Activated T-helper 1 cell treated with anti-CD3 and anti-CD28 coated beads, Interleukin-2, amount 50 U/mL, for 16 hours (primary cell): Measurements from ENCODE around the gene IFNA16.
"Not testable (repeated sequence)": the region's sequence is repeated elsewhere in the genome, so short reads cannot be mapped to it uniquely, and the experiment has no call there.

Source experiments
- DNase-seq, 2 donors: peaks; one replicate each; pipeline ENCODE4 v3.0.0-alpha.2; 2020; ENCODE audit warnings: low read depth in 1 of 2, low spot score in 1 of 2

The IFNA16 gene

GRCh38 chr9:21217211-21217610, at the start of gene IFNA16:
IFNA16 (minus strand) TSS chr9:21217311; CDS start chr9:21217305, 6 bp downstream.
- DNase-seq, result not testable (repeated sequence)

GRCh38 chr9:21265421-21266189, 48.5 kb upstream of the IFNA16 start:
- no peak for DNase-seq

GRCh38 chr9:21255538-21256212, 38.6 kb upstream of the IFNA16 start:
- no peak for DNase-seq

GRCh38 chr9:21252721-21253547, 35.8 kb upstream of the IFNA16 start:
- DNase-seq, result no peak

- no peak for DNase-seq
These were observed 34.5 kb upstream of the IFNA16 start for GRCh38 chr9:21251638-21252037.

GRCh38 chr9:21251190-21251589, 34.1 kb upstream of the IFNA16 start:
- DNase-seq, result no peak

- DNase-seq, result no peak
These were observed 27.7 kb upstream of the IFNA16 start for GRCh38 chr9:21244836-21245235.

- DNase-seq, result no peak
These were observed 22.8 kb upstream of the IFNA16 start, which contains the start of gene IFNA14 for GRCh38 chr9:21239911-21240310. IFNA14 (minus strand) TSS chr9:21240005; CDS start chr9:21239935, 70 bp downstream.

GRCh38 chr9:21236360-21236714, 19.2 kb upstream of the IFNA16 start:
- DNase-seq, result not testable (repeated sequence)

GRCh38 chr9:21235468-21236359, 18.6 kb upstream of the IFNA16 start:
- not testable (repeated sequence) for DNase-seq

GRCh38 chr9:21234153-21234687, 17.1 kb upstream of the IFNA16 start:
- no peak for DNase-seq

GRCh38 chr9:21233258-21233657, 16.1 kb upstream of the IFNA16 start:
- DNase-seq, result no peak

- DNase-seq, result no peak
These were observed 11.0 kb upstream of the IFNA16 start, which contains the start of gene IFNA17 for GRCh38 chr9:21228122-21228521. IFNA17 (minus strand) TSS chr9:21228222; CDS start chr9:21228173, 49 bp downstream.

GRCh38 chr9:21213411-21214326, 3.4 kb downstream of the IFNA16 start:
- DNase-seq, result not testable (repeated sequence)

GRCh38 chr9:21212160-21212559, 5.0 kb downstream of the IFNA16 start:
- DNase-seq, result not testable (repeated sequence)

GRCh38 chr9:21210782-21211181, 6.3 kb downstream of the IFNA16 start:
- DNase-seq, result not testable (repeated sequence)

GRCh38 chr9:21210311-21210710, 6.8 kb downstream of the IFNA16 start:
- DNase-seq, result no peak

- DNase-seq, result not testable (repeated sequence)
These were observed 10.1 kb downstream of the IFNA16 start, which contains the start of gene IFNA10 for GRCh38 chr9:21207043-21207442. IFNA10 (minus strand) TSS chr9:21207143; CDS start chr9:21207097, 46 bp downstream.

- DNase-seq, result no peak
These were observed 11.9 kb downstream of the IFNA16 start for GRCh38 chr9:21205204-21205603.
